GM15510 (cell line): ENCODE results near the gene GALNT14.

Experiments
- POLR2A ChIP-seq: IDR thresholded peaks from 3 replicates; pipeline ENCODE4 v1.6.1; 2011; ENCODE audit warnings: borderline replicate concordance; ENCODE audit not compliant: insufficient read length; ENCODE audit errors: extremely low read depth

The GALNT14 gene

GRCh38 chr2:31083234-31083993 lies 54.8 kb downstream of the GALNT14 start:
- TF ChIP-seq POLR2A = no peak

- TF ChIP-seq POLR2A = no peak
Observed at GRCh38 chr2:31082002-31082401, 56.2 kb downstream of the GALNT14 start.

DNA sequence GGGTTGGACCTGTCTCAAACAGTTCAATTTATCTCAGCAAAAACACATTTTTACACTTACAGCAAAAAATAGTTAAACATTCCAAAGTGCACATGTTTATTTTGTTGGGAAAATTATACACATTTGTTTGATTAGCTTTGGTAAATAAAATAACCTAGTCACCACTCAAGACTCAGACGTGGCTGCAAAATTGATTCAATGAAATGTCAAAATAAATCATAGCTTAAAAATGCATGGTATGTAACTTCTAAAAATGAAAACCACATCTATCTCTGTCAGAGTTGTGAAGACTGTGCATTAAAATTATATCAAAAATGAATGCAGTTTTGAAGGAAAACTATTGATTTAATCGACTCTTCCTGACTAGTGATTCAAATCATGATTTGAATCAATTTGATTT lies 56.7 kb downstream of the GALNT14 start:
- no peak for TF ChIP-seq POLR2A

DNA sequence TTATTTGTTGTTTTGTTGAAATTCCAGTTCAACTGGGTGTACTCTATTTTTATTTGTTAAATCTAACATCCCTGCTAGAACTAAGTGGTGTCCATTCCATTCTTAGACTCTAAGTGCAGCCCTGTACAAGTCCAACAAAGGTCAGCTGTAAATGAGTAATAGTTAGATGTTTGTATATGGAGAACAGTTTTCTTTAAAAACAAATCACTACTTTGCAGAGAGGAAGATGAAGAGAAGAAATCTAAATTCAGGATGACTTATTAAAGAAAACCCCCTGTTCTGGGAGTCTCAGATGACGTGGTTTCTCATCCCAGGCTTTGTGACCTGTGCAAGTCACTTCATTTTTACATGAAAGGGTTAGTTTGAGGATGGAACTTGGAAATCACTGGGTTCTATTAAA lies 57.9 kb downstream of the GALNT14 start:
- TF ChIP-seq POLR2A = no peak

DNA sequence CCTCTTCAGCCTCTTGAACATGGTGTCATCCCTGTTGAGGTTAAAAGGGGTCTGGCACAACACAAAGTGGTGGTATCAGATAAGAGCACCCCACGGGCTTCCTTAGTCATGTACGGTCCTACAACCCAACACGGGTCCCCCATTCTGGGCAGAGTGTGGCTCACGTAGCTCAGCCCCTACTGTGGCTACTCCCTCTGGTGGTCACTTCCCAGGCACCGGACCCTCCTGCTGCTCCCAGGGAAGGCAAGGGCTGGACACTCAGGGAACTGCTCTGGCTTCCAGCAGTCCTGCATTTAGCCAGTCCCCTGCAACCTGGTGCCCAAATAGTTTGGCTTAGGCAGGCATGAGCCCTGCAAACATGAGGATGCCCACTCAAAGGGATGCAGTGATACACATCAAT lies 58.6 kb downstream of the GALNT14 start:
- no peak for TF ChIP-seq POLR2A

GRCh38 chr2:31078579-31079105 lies 59.6 kb downstream of the GALNT14 start:
- no peak for TF ChIP-seq POLR2A

DNA sequence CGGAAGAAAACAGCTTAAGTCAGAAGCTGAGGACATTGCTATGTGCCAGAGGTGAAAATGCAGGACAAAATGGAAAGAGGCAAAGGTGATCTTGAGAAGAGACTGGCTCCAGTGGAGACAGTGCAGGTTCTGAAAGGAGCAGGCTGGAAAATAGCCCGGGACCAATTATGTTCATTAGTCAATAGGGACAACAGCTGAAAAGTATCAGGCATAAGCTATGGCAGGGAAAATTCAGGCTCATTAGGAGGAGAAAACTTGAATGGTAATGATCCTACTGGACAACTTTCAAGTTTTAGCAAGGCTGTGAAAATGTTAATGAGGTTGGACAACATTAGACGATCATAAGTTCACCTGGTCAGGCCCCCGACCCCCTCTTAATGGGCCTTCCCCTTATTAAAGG lies 60.2 kb downstream of the GALNT14 start:
- TF ChIP-seq POLR2A = no peak

DNA sequence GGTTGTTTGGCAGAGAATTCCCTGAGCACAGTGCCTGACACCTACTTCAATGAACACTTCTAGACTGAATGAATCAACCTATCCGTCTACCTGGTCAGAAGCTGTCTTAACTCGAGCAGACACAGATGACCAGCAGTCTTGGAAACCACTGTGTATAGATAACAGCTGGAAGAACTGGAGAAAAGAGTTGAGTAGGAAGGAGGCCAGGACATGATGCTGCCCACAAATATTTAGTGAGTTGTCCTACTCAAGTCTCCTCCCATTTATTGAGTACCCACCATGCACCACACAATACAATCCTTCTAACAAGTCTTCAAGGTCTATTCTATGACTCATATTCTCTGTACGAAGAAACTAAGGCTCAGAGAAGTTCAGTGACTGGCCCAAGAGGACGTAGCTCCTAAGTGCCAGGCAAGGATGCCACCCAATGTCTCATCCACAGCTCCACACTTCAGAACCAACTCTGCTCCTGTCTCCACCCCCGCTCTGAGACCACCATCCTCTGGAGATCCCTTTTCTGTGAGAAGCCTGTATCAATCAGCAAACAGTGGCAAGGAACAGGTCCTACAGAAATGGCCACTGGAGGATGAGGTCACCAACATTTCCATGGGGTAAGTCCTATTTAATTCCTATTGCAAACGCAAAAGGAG lies 62.2 kb downstream of the GALNT14 start:
- TF ChIP-seq POLR2A = no peak

DNA sequence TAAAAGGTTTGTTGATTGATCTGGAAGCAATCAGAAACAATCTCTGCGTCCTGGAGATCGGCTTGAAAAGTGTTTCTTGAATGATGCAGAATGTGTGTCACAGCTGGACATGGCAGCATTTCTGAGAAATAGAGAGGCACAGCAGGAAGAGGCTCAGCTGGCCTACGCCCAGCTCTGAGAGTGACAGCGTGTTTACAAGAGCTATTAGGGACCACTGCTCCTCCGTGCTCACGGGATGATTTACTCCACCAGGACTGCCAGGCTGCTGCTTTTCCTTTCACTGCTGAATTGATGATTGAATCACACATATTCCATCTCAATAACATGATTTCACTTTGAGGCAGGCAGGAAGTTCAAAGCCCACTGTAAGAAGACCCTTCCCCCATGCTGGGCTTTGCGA lies 62.8 kb downstream of the GALNT14 start:
- no peak for TF ChIP-seq POLR2A

DNA sequence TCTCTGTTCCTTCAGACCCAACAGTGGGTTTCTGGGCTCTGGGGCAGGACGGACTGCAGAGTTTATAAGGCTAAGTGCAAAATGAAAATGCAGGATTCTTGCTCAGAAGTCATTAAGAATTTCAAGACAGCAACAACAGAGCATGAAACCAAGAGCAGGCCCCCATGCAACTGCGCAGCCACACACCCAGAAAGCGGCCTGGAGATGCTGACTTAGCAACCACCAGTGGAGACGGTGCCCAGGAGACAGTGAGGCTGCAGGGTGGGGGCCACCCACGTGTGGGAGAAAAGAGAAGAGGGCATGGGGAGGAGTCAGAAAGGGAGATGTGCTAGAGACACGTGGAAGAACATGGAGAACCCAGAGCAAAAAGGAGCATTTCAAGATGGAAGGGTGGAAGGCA lies 66.5 kb downstream of the GALNT14 start:
- TF ChIP-seq POLR2A = no peak

GRCh38 chr2:31070339-31071125 lies 67.7 kb downstream of the GALNT14 start:
- TF ChIP-seq POLR2A = no peak

DNA sequence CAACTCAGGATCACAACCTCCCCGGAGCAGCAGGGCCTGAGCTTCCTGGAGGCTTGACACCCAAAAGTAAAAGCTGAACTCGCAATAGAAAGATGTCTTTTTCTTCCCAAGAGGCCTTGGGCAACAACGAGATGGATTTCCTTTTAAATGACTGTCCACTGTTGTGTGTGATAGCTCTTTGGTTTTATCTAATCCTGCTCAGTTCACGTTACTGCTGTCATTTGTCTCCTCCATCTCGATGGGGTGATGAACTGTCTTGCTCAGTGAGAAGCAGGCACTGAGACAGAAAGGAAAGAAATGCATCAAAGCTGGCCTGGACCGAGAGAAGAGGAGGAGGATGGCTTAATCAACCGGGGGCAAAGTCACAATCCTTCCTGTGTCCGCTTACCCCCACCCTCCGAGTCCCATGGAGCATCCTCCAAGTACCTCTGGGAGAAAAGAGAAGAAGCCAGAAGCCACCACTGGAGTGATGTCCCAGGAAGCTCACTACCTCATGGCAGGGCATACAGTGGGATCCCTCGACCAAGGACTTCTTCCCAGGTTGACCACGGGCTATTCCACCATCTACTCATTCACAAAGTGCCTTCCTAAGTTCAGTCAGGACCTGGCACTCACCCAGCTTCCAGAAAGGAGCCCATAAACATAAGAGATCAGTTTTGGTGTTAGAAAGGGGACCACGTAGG lies 68.5 kb downstream of the GALNT14 start:
- no peak for TF ChIP-seq POLR2A

- TF ChIP-seq POLR2A = no peak
Observed at GRCh38 chr2:31067259-31067658, 71.0 kb downstream of the GALNT14 start.

GRCh38 chr2:31066551-31066950 lies 71.7 kb downstream of the GALNT14 start:
- TF ChIP-seq POLR2A = no peak

GRCh38 chr2:31066086-31066485 lies 72.2 kb downstream of the GALNT14 start:
- TF ChIP-seq POLR2A = no peak
